Activated CD8-positive, alpha-beta memory T cell treated with anti-CD3 and anti-CD28 coated beads, Interleukin-2, amount 50 U/mL, for 4 hours (primary cell): ENCODE results near the gene RGL1.
"Not testable (repeated sequence)": the region's sequence is repeated elsewhere in the genome, so short reads cannot be mapped to it uniquely, and the experiment has no call there.

Experiments
- DNase-seq: peaks from one replicate; pipeline ENCODE4 v3.0.0-alpha.2; 2020

RGL1 gene

GRCh38 chr1:183804916-183805841, at the start of gene RGL1:
Gene RGL1 (plus strand): TSS chr1:183805120. CDS start chr1:183805298, 178 bp downstream.
- DNase-seq = no peak

- DNase-seq = no peak
Observed at GRCh38 chr1:183756326-183756725, 48.6 kb upstream of the RGL1 start.

- no peak for DNase-seq
Observed at GRCh38 chr1:183757061-183757460, 47.9 kb upstream of the RGL1 start.

GRCh38 chr1:183758913-183759312, 46.0 kb upstream of the RGL1 start:
- DNase-seq = no peak

- no peak for DNase-seq
Observed at GRCh38 chr1:183760661-183761060, 44.3 kb upstream of the RGL1 start.

GRCh38 chr1:183761871-183762270, 43.0 kb upstream of the RGL1 start:
- no peak for DNase-seq

GRCh38 chr1:183762856-183763255, 42.1 kb upstream of the RGL1 start:
- not testable (repeated sequence) for DNase-seq

- no peak for DNase-seq
Observed at GRCh38 chr1:183764981-183765380, 39.9 kb upstream of the RGL1 start.

GRCh38 chr1:183769956-183770815, 34.7 kb upstream of the RGL1 start:
- DNase-seq = no peak

GRCh38 chr1:183770816-183771128, 34.1 kb upstream of the RGL1 start:
- DNase-seq = no peak

GRCh38 chr1:183773482-183774274, 31.2 kb upstream of the RGL1 start:
- no peak for DNase-seq

GRCh38 chr1:183774938-183775337, 30.0 kb upstream of the RGL1 start:
- DNase-seq = no peak

GRCh38 chr1:183776731-183777130, 28.2 kb upstream of the RGL1 start:
- DNase-seq = no peak

GRCh38 chr1:183777328-183777727, 27.6 kb upstream of the RGL1 start:
- DNase-seq = no peak

GRCh38 chr1:183778045-183778444, 26.9 kb upstream of the RGL1 start:
- DNase-seq = no peak

- DNase-seq = no peak
Observed at GRCh38 chr1:183778568-183779433, 26.1 kb upstream of the RGL1 start.

GRCh38 chr1:183780159-183780558, 24.8 kb upstream of the RGL1 start:
- DNase-seq = no peak

GRCh38 chr1:183780757-183781156, 24.2 kb upstream of the RGL1 start:
- DNase-seq = no peak

- no peak for DNase-seq
Observed at GRCh38 chr1:183783342-183783741, 21.6 kb upstream of the RGL1 start.

- no peak for DNase-seq
Observed at GRCh38 chr1:183783767-183784637, 20.9 kb upstream of the RGL1 start.

- not testable (repeated sequence) for DNase-seq
Observed at GRCh38 chr1:183785921-183786320, 19.0 kb upstream of the RGL1 start.
